Measurements from ENCODE around the gene CHRNA3. TPM values are rescaled to one million over a fixed set of nuclear protein-coding genes. Genes with fewer than 3 reads are reported as not detected.
A peak's percentile ranks its signal among the peaks of the same experiment; 100 is the strongest.

The CHRNA3 gene
- total RNA-seq, 1 donor from 2014 or later = not detected

DNA sequence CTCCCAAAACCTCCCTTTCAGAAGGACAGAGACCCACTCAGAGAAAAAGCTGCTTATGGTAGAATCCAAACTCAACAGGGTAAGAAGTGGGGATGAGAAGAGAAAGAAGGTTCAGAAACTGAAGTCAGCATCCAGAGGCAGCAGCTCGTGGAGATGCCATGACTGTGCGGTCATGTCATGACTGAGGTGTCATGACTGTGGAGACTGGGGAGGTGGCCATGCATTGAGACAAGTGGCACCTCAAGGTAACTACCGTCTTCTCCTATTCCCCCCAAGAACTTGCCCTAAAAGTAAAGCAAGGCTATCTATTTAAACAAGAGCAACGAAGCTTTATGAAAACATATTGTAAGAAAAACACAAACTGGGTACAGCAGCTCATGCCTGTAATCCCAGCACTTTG, 15.1 kb downstream of the CHRNA3 start:
- Histone ChIP-seq H3K36me3 (ENCODE audit: control insufficient read depth, insufficient read depth, low read length) (no peaks in the 10 kb centered on the region), H3K4me3 (ENCODE audit: low read depth, low read length) (no peak overlapping the region), H3K27me3 (ENCODE audit: control insufficient read depth, insufficient read depth, low read length) (peaks cover 1% of the 10 kb centered on the region)
- DNase-seq (ENCODE audit: low read depth) (no peak), FAIRE-seq (no peak)
- TF ChIP-seq CTCF (IDR thresholded peaks at IDR 0.05; ENCODE audit: insufficient read depth, low read length, severe bottlenecking) = no peak

- no peak for FAIRE-seq
- no peak for TF ChIP-seq CTCF (IDR thresholded peaks at IDR 0.05; ENCODE audit: insufficient read depth, low read length, severe bottlenecking)
- H3K36me3 ChIP-seq (ENCODE audit: control insufficient read depth, insufficient read depth, low read length) = no peaks in the 10 kb centered on the region
- DNase-seq (ENCODE audit: low read depth) = no peak
- H3K4me3 ChIP-seq (ENCODE audit: low read depth, low read length) = no peak overlapping the region
- H3K27me3 ChIP-seq (ENCODE audit: control insufficient read depth, insufficient read depth, low read length) = peaks cover 1% of the 10 kb centered on the region
These were observed 15.6 kb downstream of the CHRNA3 start for GRCh38 chr15:78605201-78605600.

DNA sequence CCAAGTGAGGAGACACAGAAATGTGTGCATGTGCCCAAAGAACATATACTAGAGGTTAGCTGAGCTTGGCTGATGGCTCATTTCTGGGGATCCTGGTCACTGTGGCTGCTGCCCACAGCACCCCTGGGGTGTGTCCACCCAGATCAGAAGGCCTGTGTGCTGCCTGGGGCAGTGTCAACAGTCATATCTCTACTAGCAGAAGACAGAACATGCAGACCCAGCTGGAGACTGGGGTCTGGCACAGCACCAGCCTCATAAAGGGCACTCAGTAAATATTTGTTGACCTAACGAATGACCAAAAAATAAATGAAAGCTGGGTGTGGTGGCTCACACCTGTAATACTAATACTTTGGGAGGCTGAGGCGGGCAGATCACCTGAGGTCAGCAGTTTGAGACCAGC, 16.4 kb downstream of the CHRNA3 start:
- Histone ChIP-seq H3K27me3 (ENCODE audit: control insufficient read depth, insufficient read depth, low read length) (peaks cover 1% of the 10 kb centered on the region), H3K4me3 (ENCODE audit: low read depth, low read length) (no peak overlapping the region), H3K36me3 (ENCODE audit: control insufficient read depth, insufficient read depth, low read length) (no peaks in the 10 kb centered on the region)
- TF ChIP-seq CTCF (IDR thresholded peaks at IDR 0.05; ENCODE audit: insufficient read depth, low read length, severe bottlenecking) = no peak
- FAIRE-seq (no peak), DNase-seq (ENCODE audit: low read depth) (no peak)

GRCh38 chr15:78603467-78603866, 17.3 kb downstream of the CHRNA3 start:
- Histone ChIP-seq H3K36me3 (ENCODE audit: control insufficient read depth, insufficient read depth, low read length) (no peaks in the 10 kb centered on the region), H3K27me3 (ENCODE audit: control insufficient read depth, insufficient read depth, low read length) (peaks cover 1% of the 10 kb centered on the region), H3K4me3 (ENCODE audit: low read depth, low read length) (no peak overlapping the region)
- no peak for DNase-seq (ENCODE audit: low read depth)
- FAIRE-seq = no peak
- no peak for TF ChIP-seq CTCF (IDR thresholded peaks at IDR 0.05; ENCODE audit: insufficient read depth, low read length, severe bottlenecking)

DNA sequence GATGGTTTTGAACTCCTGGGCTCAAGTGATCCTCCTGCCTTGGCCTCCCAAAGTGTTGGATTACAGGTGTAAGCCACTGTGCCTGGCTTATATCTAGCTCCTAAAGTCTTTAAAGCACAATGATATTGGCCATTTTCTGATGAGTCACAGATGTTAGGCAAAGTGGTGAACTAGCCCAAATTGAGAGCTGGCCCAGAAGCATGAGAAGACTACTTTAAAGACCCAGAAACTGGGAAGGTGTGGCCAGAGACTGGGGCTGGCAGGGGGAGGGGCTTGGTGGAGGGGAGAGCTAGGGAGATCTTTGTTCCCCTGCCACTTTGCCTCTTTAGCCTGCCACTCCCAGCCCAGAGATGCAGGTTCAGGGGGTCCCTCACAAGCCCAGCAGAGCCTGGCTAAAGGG, 21.6 kb downstream of the CHRNA3 start:
- no peaks in the 10 kb centered on the region for H3K27me3 ChIP-seq (ENCODE audit: control insufficient read depth, insufficient read depth, low read length)
- peak; percentile 5 for DNase-seq (ENCODE audit: low read depth)
- H3K36me3 ChIP-seq (ENCODE audit: control insufficient read depth, insufficient read depth, low read length) = no peaks in the 10 kb centered on the region
- no peak overlapping the region for H3K4me3 ChIP-seq (ENCODE audit: low read depth, low read length)
- no peak for FAIRE-seq
- TF ChIP-seq CTCF (IDR thresholded peaks at IDR 0.05; ENCODE audit: insufficient read depth, low read length, severe bottlenecking) = no peak

- H3K4me3 ChIP-seq (ENCODE audit: low read depth, low read length) = no peak overlapping the region
- TF ChIP-seq CTCF (IDR thresholded peaks at IDR 0.05; ENCODE audit: insufficient read depth, low read length, severe bottlenecking) = no peak
- no peak for FAIRE-seq
- DNase-seq (ENCODE audit: low read depth) = peak; percentile 8
- no peaks in the 10 kb centered on the region for H3K27me3 ChIP-seq (ENCODE audit: control insufficient read depth, insufficient read depth, low read length)
- H3K36me3 ChIP-seq (ENCODE audit: control insufficient read depth, insufficient read depth, low read length) = no peaks in the 10 kb centered on the region
These were observed 22.4 kb downstream of the CHRNA3 start for GRCh38 chr15:78598348-78598747.

Data from bronchial epithelial cell (primary cell).